ENCODE measurements around the gene PHC2. TPM values are rescaled to one million over a fixed set of nuclear protein-coding genes. Genes with fewer than 3 reads are reported as not detected.

The PHC2 gene
- total RNA-seq, 1 experiment from 2014 or later, result 9.4 TPM

DNA sequence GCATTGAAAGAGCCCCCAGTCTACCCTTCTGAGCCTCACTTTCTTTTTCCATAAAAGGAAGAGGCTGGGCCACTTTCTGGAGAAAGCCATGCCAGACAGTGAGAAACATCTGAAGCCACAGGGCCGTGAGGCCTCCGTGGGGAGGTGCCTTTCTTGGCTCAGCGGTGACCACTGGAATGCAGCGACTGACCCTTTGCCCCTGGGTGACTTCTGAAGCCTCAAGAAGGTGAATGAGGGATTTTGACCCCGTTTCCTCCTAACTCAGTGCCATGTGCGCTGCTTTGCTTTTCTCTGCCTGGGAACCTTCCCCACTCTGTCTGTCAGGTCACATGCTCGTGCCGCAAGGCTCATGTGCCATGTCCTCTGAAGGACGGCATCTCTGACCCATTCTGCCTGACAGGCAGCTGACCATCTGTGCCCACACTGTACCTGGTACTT lies 65.3 kb downstream of the PHC2 start:
- H3K79me2 ChIP-seq (ENCODE audit: insufficient read depth, low read length), result no peaks in the 10 kb centered on the region
- no peak overlapping the region for H3K18ac ChIP-seq (ENCODE audit: insufficient read length, low read depth, low read length)
- Mint-ChIP-seq H3K9me3 (no peaks in the 10 kb centered on the region), H3K36me3 (ENCODE audit: insufficient read depth in 1 of 3, low read depth in 3 of 3) (no peaks in the 10 kb centered on the region; a peak in 1 of 7 replicates), H3K4me1 (peaks cover 52 to 61% of the 10 kb centered on the region in 2 experiments), H3K4me3 (no peak overlapping the region), H3K27me3 (ENCODE audit: low read depth) (peaks cover 27% of the 10 kb centered on the region), H3K27ac (no peak overlapping the region)
- H3K4me1 ChIP-seq (ENCODE audit: insufficient read depth, low read length), result peaks cover 18% of the 10 kb centered on the region; the same call in 1 of the 2 replicates
- H3K27me3 ChIP-seq (ENCODE audit: insufficient read depth, low read length), result no peaks in the 10 kb centered on the region
- H2AK5ac ChIP-seq (ENCODE audit: insufficient read length, low read length), result no peak overlapping the region
- no peak overlapping the region for H4K8ac ChIP-seq (replicated peaks; ENCODE audit: insufficient read length, low read depth, low read length)
- no peak overlapping the region for H2BK20ac ChIP-seq (ENCODE audit: low read depth, low read length, poor library complexity, severe bottlenecking)
- H2BK15ac ChIP-seq (ENCODE audit: low read depth, low read length), result no peak overlapping the region
- no peak overlapping the region for H3K9ac ChIP-seq (ENCODE audit: extremely low read depth, insufficient read length, low read length)
- H3T11ph ChIP-seq (ENCODE audit: low read length), result no peak overlapping the region
- TF ChIP-seq, protein P1, sequence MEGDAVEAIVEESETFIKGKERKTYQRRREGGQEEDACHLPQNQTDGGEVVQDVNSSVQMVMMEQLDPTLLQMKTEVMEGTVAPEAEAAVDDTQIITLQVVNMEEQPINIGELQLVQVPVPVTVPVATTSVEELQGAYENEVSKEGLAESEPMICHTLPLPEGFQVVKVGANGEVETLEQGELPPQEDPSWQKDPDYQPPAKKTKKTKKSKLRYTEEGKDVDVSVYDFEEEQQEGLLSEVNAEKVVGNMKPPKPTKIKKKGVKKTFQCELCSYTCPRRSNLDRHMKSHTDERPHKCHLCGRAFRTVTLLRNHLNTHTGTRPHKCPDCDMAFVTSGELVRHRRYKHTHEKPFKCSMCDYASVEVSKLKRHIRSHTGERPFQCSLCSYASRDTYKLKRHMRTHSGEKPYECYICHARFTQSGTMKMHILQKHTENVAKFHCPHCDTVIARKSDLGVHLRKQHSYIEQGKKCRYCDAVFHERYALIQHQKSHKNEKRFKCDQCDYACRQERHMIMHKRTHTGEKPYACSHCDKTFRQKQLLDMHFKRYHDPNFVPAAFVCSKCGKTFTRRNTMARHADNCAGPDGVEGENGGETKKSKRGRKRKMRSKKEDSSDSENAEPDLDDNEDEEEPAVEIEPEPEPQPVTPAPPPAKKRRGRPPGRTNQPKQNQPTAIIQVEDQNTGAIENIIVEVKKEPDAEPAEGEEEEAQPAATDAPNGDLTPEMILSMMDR (conservative IDR thresholded peaks at IDR 0.05), result no peak
- H2BK12ac ChIP-seq (ENCODE audit: insufficient read length, low read depth, low read length), result no peak overlapping the region
- no peaks in the 10 kb centered on the region for H3K9me3 ChIP-seq (ENCODE audit: control insufficient read depth, low read depth, low read length)
- no peak overlapping the region for H3K4ac ChIP-seq (ENCODE audit: low read depth, low read length)
- H3K27ac ChIP-seq (ENCODE audit: insufficient read length, low read depth, low read length), result no peak overlapping the region
- no peaks in the 10 kb centered on the region for H3K23me2 ChIP-seq (ENCODE audit: insufficient read length, low read depth, low read length, poor library complexity, severe bottlenecking)
- no peak overlapping the region for H3K23ac ChIP-seq (ENCODE audit: insufficient read length, low read depth, low read length)
- no peak overlapping the region for H4K5ac ChIP-seq (ENCODE audit: insufficient read length, low read depth, low read length)
- WGBS (ENCODE audit: extremely low coverage, insufficient read length, low lambda C conversion rate), result no CpG with 5 or more reads among the region's 9 CpGs
- H2BK5ac ChIP-seq (ENCODE audit: insufficient read length, low read length), result no peak overlapping the region
- H2AFZ ChIP-seq (ENCODE audit: low read length), result no peak overlapping the region
- no peak overlapping the region for H3K56ac ChIP-seq (ENCODE audit: insufficient read length, low read depth, low read length)
- DNase-seq, result no peak
- H3K14ac ChIP-seq (ENCODE audit: insufficient read depth, low read length), result no peak overlapping the region
- H2BK120ac ChIP-seq (ENCODE audit: low read depth, low read length, poor library complexity, severe bottlenecking), result no peak overlapping the region
- no peak overlapping the region for H3K4me2 ChIP-seq (ENCODE audit: insufficient read depth, insufficient read length, low read length)
- H3K79me1 ChIP-seq (ENCODE audit: insufficient read depth, low read depth, low read length, poor library complexity, severe bottlenecking), result no peaks in the 10 kb centered on the region
- no peak overlapping the region for H4K91ac ChIP-seq (ENCODE audit: insufficient read length, low read depth, low read length)
- no peaks in the 10 kb centered on the region for H4K20me1 ChIP-seq (ENCODE audit: control insufficient read depth, insufficient read depth, insufficient read length)

Data from H9 (cell line).